HEK293 (cell line): ENCODE measurements around the gene FOXRED1.
A peak's percentile ranks its signal among the peaks of the same experiment; 100 is the strongest.

Source experiments
- AEBP2 ChIP-seq: fragments of 450-650 bp; formaldehyde crosslinking; IDR thresholded peaks from 2 replicates; pipeline ENCODE4 v1.5.1; 2016; ENCODE audit warnings: missing biosample characterization, missing genetic modification characterization, borderline replicate concordance
- EGR2 ChIP-seq: fragments of 450-650 bp; formaldehyde crosslinking; IDR thresholded peaks from 2 replicates; pipeline ENCODE4 v1.5.1; 2016; ENCODE audit warnings: low read depth, missing biosample characterization, missing genetic modification characterization
- GLI4 ChIP-seq: fragments of 450-650 bp; formaldehyde crosslinking; IDR thresholded peaks from 2 replicates; pipeline ENCODE4 v1.5.1; 2016; ENCODE audit warnings: missing biosample characterization, missing genetic modification characterization
- IKZF3 ChIP-seq: fragments of 450-650 bp; IDR thresholded peaks from 2 replicates; pipeline ENCODE4 v1.5.0; 2018; ENCODE audit warnings: missing biosample characterization, mild to moderate bottlenecking, missing genetic modification characterization, moderate library complexity
- INSM2 ChIP-seq: fragments of 450-650 bp; formaldehyde crosslinking; IDR thresholded peaks from 2 replicates; pipeline ENCODE4 v1.5.1; 2016; ENCODE audit warnings: missing biosample characterization, missing genetic modification characterization
- SETDB1 ChIP-seq: IDR thresholded peaks from one replicate; pipeline ENCODE4 v1.6.1; 2017; ENCODE audit warnings: mild to moderate bottlenecking, low read length, moderate library complexity, mixed read lengths; ENCODE audit not compliant: insufficient read length
- SP2 ChIP-seq: fragments of 450-650 bp; formaldehyde crosslinking; IDR thresholded peaks from 2 replicates; pipeline ENCODE4 v1.5.1; 2016; ENCODE audit warnings: missing biosample characterization, missing genetic modification characterization
- SP3 ChIP-seq: fragments of 450-650 bp; formaldehyde crosslinking; IDR thresholded peaks from 2 replicates; pipeline ENCODE4 v1.5.1; 2016; ENCODE audit warnings: missing biosample characterization, missing genetic modification characterization
- ZBTB20 ChIP-seq: fragments of 450-650 bp; formaldehyde crosslinking; IDR thresholded peaks from 2 replicates; pipeline ENCODE4 v1.5.1; 2016; ENCODE audit warnings: missing biosample characterization, missing genetic modification characterization
- ZFP69B ChIP-seq: fragments of 450-650 bp; formaldehyde crosslinking; IDR thresholded peaks from 2 replicates; pipeline ENCODE4 v1.5.1; 2016; ENCODE audit warnings: missing biosample characterization, missing genetic modification characterization
- ZNF140 ChIP-seq: fragments of 450-650 bp; formaldehyde crosslinking; IDR thresholded peaks from 2 replicates; pipeline ENCODE4 v1.5.1; 2016; ENCODE audit warnings: missing biosample characterization, missing genetic modification characterization
- ZNF2 ChIP-seq: fragments of 450-650 bp; formaldehyde crosslinking; IDR thresholded peaks from 2 replicates; pipeline ENCODE4 v1.5.1; 2016; ENCODE audit warnings: missing biosample characterization, missing genetic modification characterization
- ZNF324 ChIP-seq: fragments of 450-650 bp; formaldehyde crosslinking; IDR thresholded peaks from 2 replicates; pipeline ENCODE4 v1.5.1; 2016; ENCODE audit warnings: missing biosample characterization, missing genetic modification characterization
- ZNF341 ChIP-seq: fragments of 450-650 bp; formaldehyde crosslinking; IDR thresholded peaks from 2 replicates; pipeline ENCODE4; 2016; ENCODE audit warnings: low read depth, missing biosample characterization, missing genetic modification characterization
- ZNF391 ChIP-seq: fragments of 450-650 bp; formaldehyde crosslinking; IDR thresholded peaks from 2 replicates; pipeline ENCODE4 v1.5.1; 2016; ENCODE audit warnings: low read depth, missing biosample characterization, missing genetic modification characterization, borderline replicate concordance
- ZNF449 ChIP-seq: fragments of 450-650 bp; formaldehyde crosslinking; IDR thresholded peaks from 2 replicates; pipeline ENCODE4 v1.5.1; 2017; ENCODE audit warnings: missing biosample characterization, mild to moderate bottlenecking, missing genetic modification characterization, moderate library complexity
- ZNF521 ChIP-seq: fragments of 450-650 bp; formaldehyde crosslinking; IDR thresholded peaks from 2 replicates; pipeline ENCODE4 v1.5.1; 2017; ENCODE audit warnings: missing biosample characterization, mild to moderate bottlenecking, missing genetic modification characterization
- ZNF544 ChIP-seq: fragments of 450-650 bp; formaldehyde crosslinking; IDR thresholded peaks from 2 replicates; pipeline ENCODE4 v1.5.0; 2017; ENCODE audit warnings: missing biosample characterization, missing genetic modification characterization
- ZNF600 ChIP-seq: fragments of 450-650 bp; formaldehyde crosslinking; IDR thresholded peaks from 2 replicates; pipeline ENCODE4 v1.5.1; 2016; ENCODE audit warnings: missing biosample characterization, missing genetic modification characterization
- ZNF692 ChIP-seq: fragments of 450-650 bp; formaldehyde crosslinking; IDR thresholded peaks from 2 replicates; pipeline ENCODE4 v1.5.1; 2016; ENCODE audit warnings: missing biosample characterization, missing genetic modification characterization
- ZNF843 ChIP-seq: fragments of 450-650 bp; formaldehyde crosslinking; IDR thresholded peaks from 2 replicates; pipeline ENCODE4 v1.5.1; 2016; ENCODE audit warnings: missing biosample characterization, missing genetic modification characterization
- ZSCAN16 ChIP-seq: fragments of 450-650 bp; formaldehyde crosslinking; IDR thresholded peaks from 2 replicates; pipeline ENCODE4 v1.5.1; 2016; ENCODE audit warnings: missing biosample characterization, missing genetic modification characterization
- ZSCAN23 ChIP-seq: fragments of 450-650 bp; formaldehyde crosslinking; IDR thresholded peaks from 2 replicates; pipeline ENCODE4 v1.5.1; 2016; ENCODE audit warnings: missing biosample characterization, missing genetic modification characterization
- TF ChIP-seq, protein P1 (sequence below): fragments of 450-650 bp; formaldehyde crosslinking; IDR thresholded peaks from 2 replicates; pipeline ENCODE4 v1.5.1; 2016; ENCODE audit warnings: missing biosample characterization, missing genetic modification characterization
- TF ChIP-seq, protein P2 (sequence below): fragments of 450-650 bp; formaldehyde crosslinking; IDR thresholded peaks from 2 replicates; pipeline ENCODE4 v1.5.1; 2016; ENCODE audit warnings: missing biosample characterization, missing genetic modification characterization, borderline replicate concordance

FOXRED1 gene

DNA sequence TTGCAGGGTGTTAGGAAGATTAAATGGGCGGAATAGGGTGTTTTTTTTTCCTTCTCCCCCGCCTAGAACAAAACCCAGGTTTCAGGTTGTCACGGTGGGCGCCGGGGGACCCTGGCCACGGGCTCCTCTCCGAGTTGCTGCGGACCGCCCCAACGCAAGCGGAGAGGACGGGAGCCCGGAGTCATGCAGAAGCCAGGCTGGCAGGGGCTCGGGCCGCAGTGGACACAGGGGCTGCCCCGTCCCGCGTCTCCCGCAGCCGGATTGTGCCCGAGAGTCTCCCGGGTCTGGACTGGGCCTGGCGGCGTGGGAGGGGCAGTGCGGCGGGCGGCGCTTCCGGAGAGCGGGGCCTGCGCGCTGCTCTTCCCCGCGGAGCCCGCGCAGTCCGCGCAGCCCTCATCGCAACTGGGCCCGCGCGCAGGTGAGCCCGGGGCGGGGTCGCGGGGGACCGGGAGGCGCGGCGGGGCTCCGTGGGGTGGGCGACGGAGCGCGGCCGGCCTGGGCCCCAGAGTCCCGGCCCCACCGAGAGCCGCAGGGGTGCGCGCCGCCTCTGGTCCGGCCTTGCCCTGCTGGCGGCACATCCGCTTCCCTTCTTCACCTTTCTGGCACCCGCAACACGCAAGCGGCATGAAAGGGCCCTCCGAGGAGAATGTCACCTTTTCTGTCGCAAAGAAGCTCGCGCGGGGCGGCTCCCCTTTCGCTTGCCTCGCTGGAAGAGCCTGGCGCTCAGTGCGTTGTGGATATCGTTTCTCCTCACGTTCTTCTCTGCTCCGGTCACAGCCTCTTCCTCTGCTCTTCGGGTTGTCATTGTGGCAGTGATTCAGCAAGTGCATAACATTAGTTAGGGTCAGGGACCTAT is 14.0 kb downstream of the FOXRED1 start, which contains the start of gene TIRAP (continued):
- TF ChIP-seq ZNF449 (tag by site-specific recombination) (no peak), ZNF140 (no peak), ZNF324 (tag by site-specific recombination) (no peak), ZNF843 (tag by site-specific recombination) (0 out of 2 replicates have a peak, but pooled peaks have one; percentile 17), ZNF341 (tag by site-specific recombination) (peak; percentile 87), IKZF3 (tag by site-specific recombination) (peak; percentile 42), ZNF544 (tag by site-specific recombination) (no peak), ZBTB20 (tag by site-specific recombination) (peak; percentile 62), AEBP2 (tag by site-specific recombination) (no peak), ZNF692 (no peak), SETDB1 (no peak), ZSCAN16 (tag by site-specific recombination) (no peak), ZSCAN23 (tag by site-specific recombination) (no peak), ZFP69B (tag by site-specific recombination) (no peak), GLI4 (no peak), ZNF2 (tag by site-specific recombination) (0 out of 2 replicates have a peak, but pooled peaks have one; percentile 26), INSM2 (tag by site-specific recombination) (no peak), EGR2 (tag by site-specific recombination) (0 out of 2 replicates have a peak, but pooled peaks have one; percentile 22), ZNF600 (tag by site-specific recombination) (peak; percentile 91; the same call in 1 of the 2 replicates), SP3 (tag by site-specific recombination) (0 out of 2 replicates have a peak, but pooled peaks have one; percentile 21), SP2 (peak; percentile 25; the same call in 1 of the 2 replicates), ZNF521 (tag by site-specific recombination) (no peak), ZNF391 (no peak)
- TF ChIP-seq, protein P1, sequence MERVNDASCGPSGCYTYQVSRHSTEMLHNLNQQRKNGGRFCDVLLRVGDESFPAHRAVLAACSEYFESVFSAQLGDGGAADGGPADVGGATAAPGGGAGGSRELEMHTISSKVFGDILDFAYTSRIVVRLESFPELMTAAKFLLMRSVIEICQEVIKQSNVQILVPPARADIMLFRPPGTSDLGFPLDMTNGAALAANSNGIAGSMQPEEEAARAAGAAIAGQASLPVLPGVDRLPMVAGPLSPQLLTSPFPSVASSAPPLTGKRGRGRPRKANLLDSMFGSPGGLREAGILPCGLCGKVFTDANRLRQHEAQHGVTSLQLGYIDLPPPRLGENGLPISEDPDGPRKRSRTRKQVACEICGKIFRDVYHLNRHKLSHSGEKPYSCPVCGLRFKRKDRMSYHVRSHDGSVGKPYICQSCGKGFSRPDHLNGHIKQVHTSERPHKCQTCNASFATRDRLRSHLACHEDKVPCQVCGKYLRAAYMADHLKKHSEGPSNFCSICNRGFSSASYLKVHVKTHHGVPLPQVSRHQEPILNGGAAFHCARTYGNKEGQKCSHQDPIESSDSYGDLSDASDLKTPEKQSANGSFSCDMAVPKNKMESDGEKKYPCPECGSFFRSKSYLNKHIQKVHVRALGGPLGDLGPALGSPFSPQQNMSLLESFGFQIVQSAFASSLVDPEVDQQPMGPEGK: peak; percentile 26; the same call in 1 of the 2 replicates
- TF ChIP-seq, protein P2, sequence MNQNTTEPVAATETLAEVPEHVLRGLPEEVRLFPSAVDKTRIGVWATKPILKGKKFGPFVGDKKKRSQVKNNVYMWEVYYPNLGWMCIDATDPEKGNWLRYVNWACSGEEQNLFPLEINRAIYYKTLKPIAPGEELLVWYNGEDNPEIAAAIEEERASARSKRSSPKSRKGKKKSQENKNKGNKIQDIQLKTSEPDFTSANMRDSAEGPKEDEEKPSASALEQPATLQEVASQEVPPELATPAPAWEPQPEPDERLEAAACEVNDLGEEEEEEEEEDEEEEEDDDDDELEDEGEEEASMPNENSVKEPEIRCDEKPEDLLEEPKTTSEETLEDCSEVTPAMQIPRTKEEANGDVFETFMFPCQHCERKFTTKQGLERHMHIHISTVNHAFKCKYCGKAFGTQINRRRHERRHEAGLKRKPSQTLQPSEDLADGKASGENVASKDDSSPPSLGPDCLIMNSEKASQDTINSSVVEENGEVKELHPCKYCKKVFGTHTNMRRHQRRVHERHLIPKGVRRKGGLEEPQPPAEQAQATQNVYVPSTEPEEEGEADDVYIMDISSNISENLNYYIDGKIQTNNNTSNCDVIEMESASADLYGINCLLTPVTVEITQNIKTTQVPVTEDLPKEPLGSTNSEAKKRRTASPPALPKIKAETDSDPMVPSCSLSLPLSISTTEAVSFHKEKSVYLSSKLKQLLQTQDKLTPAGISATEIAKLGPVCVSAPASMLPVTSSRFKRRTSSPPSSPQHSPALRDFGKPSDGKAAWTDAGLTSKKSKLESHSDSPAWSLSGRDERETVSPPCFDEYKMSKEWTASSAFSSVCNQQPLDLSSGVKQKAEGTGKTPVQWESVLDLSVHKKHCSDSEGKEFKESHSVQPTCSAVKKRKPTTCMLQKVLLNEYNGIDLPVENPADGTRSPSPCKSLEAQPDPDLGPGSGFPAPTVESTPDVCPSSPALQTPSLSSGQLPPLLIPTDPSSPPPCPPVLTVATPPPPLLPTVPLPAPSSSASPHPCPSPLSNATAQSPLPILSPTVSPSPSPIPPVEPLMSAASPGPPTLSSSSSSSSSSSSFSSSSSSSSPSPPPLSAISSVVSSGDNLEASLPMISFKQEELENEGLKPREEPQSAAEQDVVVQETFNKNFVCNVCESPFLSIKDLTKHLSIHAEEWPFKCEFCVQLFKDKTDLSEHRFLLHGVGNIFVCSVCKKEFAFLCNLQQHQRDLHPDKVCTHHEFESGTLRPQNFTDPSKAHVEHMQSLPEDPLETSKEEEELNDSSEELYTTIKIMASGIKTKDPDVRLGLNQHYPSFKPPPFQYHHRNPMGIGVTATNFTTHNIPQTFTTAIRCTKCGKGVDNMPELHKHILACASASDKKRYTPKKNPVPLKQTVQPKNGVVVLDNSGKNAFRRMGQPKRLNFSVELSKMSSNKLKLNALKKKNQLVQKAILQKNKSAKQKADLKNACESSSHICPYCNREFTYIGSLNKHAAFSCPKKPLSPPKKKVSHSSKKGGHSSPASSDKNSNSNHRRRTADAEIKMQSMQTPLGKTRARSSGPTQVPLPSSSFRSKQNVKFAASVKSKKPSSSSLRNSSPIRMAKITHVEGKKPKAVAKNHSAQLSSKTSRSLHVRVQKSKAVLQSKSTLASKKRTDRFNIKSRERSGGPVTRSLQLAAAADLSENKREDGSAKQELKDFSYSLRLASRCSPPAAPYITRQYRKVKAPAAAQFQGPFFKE (tag by site-specific recombination): no peak
